Osteoblast (primary cell): Measurements from ENCODE around the gene TGM6. TPM values are rescaled to one million over a fixed set of nuclear protein-coding genes. Genes with fewer than 3 reads are reported as not detected.

Experiments used
- DNase-seq: peaks from one replicate; pipeline ENCODE4 v3.0.0; 2011; ENCODE audit warnings: low spot score, mixed read lengths; ENCODE audit not compliant: insufficient read length; ENCODE audit errors: missing footprints
- H2AFZ ChIP-seq: 2 replicates; pipeline ENCODE4 v1.6.0; 2011; ENCODE audit warnings: mild to moderate bottlenecking, low read length
- H3K27ac ChIP-seq: 2 replicates; pipeline ENCODE4 v1.5.1; 2011; ENCODE audit warnings: mild to moderate bottlenecking, low read depth, low read length, moderate library complexity
- H3K27me3 ChIP-seq: 2 replicates; pipeline ENCODE4 v1.6.0; 2012; ENCODE audit warnings: mild to moderate bottlenecking, control low read depth, inconsistent platforms, low read length, moderate library complexity; ENCODE audit not compliant: insufficient read depth
- H3K36me3 ChIP-seq: 2 replicates; pipeline ENCODE4 v1.5.1; 2011; ENCODE audit warnings: mild to moderate bottlenecking, low read length, control low read depth, moderate library complexity; ENCODE audit not compliant: insufficient read depth
- H3K4me1 ChIP-seq: 2 replicates; pipeline ENCODE4 v1.5.1; 2011; ENCODE audit warnings: mild to moderate bottlenecking, low read length, control low read depth, moderate library complexity; ENCODE audit not compliant: insufficient read depth
- H3K4me2 ChIP-seq: 2 replicates; pipeline ENCODE4 v1.6.0; 2011; ENCODE audit warnings: mild to moderate bottlenecking, low read length; ENCODE audit not compliant: insufficient read depth
- H3K4me3 ChIP-seq: fragments of 200-600 bp; sonication (generic); 3 replicates; pipeline ENCODE4 v1.5.1; 2012; ENCODE audit warnings: mild to moderate bottlenecking, low read length, inconsistent platforms; ENCODE audit not compliant: insufficient read depth
- H3K79me2 ChIP-seq: 2 replicates; pipeline ENCODE4 v1.6.0; 2012; ENCODE audit warnings: mild to moderate bottlenecking, low read length, control low read depth, inconsistent platforms; ENCODE audit not compliant: insufficient read depth
- H3K9me3 ChIP-seq: 2 replicates; pipeline ENCODE4 v1.5.1; 2011; ENCODE audit warnings: low read depth, low read length, control low read depth
- H4K20me1 ChIP-seq: 2 replicates; pipeline ENCODE4 v1.6.0; 2012; ENCODE audit warnings: mild to moderate bottlenecking, low read length, control low read depth; ENCODE audit not compliant: insufficient read depth
- CTCF ChIP-seq: IDR thresholded peaks from 2 replicates; pipeline ENCODE4 v1.5.1; 2011; ENCODE audit warnings: mild to moderate bottlenecking, low read depth, low read length, moderate library complexity; ENCODE audit errors: extremely low read depth
- total RNA-seq: library from RNA; depleted of rRNA; stranded (reverse); fragments of >200 nt; gene quantifications from 2 replicates; pipeline ENCODE4 v1.2.3, GENCODE V29; 2012

TGM6 gene
- total RNA-seq, 1 donor = not detected

GRCh38 chr20:2338411-2339066 is 42.2 kb upstream of the TGM6 start:
- Histone ChIP-seq H3K9me3 (no peaks in the 10 kb centered on the region), H3K4me2 (no peak overlapping the region), H3K4me3 (no peak overlapping the region), H3K27me3 (peaks cover 9% of the 10 kb centered on the region), H3K36me3 (no peaks in the 10 kb centered on the region), H3K4me1 (no peaks in the 10 kb centered on the region), H4K20me1 (no peaks in the 10 kb centered on the region), H3K27ac (no peak overlapping the region), H3K79me2 (no peaks in the 10 kb centered on the region), H2AFZ (no peak overlapping the region)
- TF ChIP-seq CTCF = no peak
- peak; percentile 13 for DNase-seq

GRCh38 chr20:2340136-2340535 is 40.6 kb upstream of the TGM6 start:
- no peak for TF ChIP-seq CTCF
- Histone ChIP-seq H3K4me1 (no peaks in the 10 kb centered on the region), H3K27me3 (peaks cover 6% of the 10 kb centered on the region), H2AFZ (no peak overlapping the region), H3K4me2 (no peak overlapping the region), H4K20me1 (no peaks in the 10 kb centered on the region), H3K36me3 (no peaks in the 10 kb centered on the region), H3K27ac (no peak overlapping the region), H3K79me2 (no peaks in the 10 kb centered on the region), H3K9me3 (no peaks in the 10 kb centered on the region), H3K4me3 (no peak overlapping the region)
- DNase-seq = peak; percentile 62

- no peak overlapping the region for H3K27ac ChIP-seq
- H3K27me3 ChIP-seq = peaks cover 6% of the 10 kb centered on the region
- no peak overlapping the region for H3K4me2 ChIP-seq
- no peaks in the 10 kb centered on the region for H3K9me3 ChIP-seq
- no peak overlapping the region for H3K4me3 ChIP-seq
- H3K36me3 ChIP-seq = no peaks in the 10 kb centered on the region
- no peaks in the 10 kb centered on the region for H3K79me2 ChIP-seq
- TF ChIP-seq CTCF = no peak
- no peaks in the 10 kb centered on the region for H4K20me1 ChIP-seq
- H3K4me1 ChIP-seq = no peaks in the 10 kb centered on the region
- H2AFZ ChIP-seq = no peak overlapping the region
- no peak for DNase-seq
Observed at GRCh38 chr20:2340823-2341222, 39.9 kb upstream of the TGM6 start.

GRCh38 chr20:2341336-2341735 is 39.4 kb upstream of the TGM6 start:
- no peak overlapping the region for H3K4me3 ChIP-seq
- no peaks in the 10 kb centered on the region for H3K79me2 ChIP-seq
- no peaks in the 10 kb centered on the region for H4K20me1 ChIP-seq
- H2AFZ ChIP-seq = no peak overlapping the region
- no peaks in the 10 kb centered on the region for H3K36me3 ChIP-seq
- no peak overlapping the region for H3K4me2 ChIP-seq
- no peaks in the 10 kb centered on the region for H3K9me3 ChIP-seq
- TF ChIP-seq CTCF = no peak
- peaks cover 6% of the 10 kb centered on the region for H3K27me3 ChIP-seq
- H3K27ac ChIP-seq = no peak overlapping the region
- no peak for DNase-seq
- no peaks in the 10 kb centered on the region for H3K4me1 ChIP-seq
